HG03460 (cell line): Measurements from ENCODE around the gene ZCCHC10.

ENCODE experiments used
- ATAC-seq: cut with Tn5 transposase; IDR thresholded peaks from one replicate; pipeline ENCODE4 v1.9.1; 2021; ENCODE audit not compliant: unreplicated experiment

The ZCCHC10 gene

DNA sequence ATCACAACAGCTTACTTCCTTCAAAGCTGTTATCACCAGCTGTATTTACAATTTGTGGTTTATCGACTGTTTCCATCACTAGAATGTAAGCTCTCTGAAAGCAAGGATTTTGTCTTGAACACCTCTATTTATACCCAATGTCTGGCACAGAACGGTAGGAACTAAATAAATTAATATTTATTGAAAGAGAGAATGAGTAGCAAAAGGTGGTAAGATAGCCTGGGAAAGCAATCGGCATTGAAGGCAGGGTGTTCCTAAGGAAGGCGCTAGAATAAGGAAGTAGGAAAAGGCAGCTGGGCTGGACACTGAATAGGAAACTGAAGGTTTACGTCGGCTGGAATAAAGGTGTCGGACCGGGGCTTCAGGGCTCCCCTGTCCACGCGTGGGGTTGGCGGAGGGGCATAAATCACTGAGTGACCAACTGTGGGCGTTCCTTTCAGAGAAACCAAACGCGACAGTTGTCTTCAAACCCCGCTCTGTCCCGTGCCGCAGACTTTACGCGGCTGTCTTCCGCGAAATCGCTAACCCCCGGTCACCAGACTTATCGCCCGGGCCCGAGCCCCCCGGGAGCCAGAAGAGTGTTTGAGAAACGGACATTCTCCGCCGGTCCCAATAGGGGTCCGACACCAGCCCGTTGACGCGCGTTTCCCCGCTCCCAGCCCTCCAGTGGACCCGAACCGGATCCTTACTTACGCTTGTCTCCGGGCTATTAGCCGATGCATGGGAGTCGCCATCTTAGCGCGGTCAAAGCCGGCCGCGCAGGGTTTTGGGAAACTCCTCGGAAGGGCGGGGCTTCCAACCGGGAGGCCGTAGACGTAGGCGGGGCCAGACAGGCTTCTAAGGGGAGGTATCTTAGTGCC, at the start of gene ZCCHC10:
ZCCHC10 (minus strand) TSS at position 746 of the 860 bp plus-strand sequence; CDS start at position 734, 12 bp downstream.
- peak; percentile 97 for ATAC-seq

GRCh38 chr5:133075572-133076536, 49.5 kb upstream of the ZCCHC10 start:
- no peak for ATAC-seq

GRCh38 chr5:133072021-133072420, 45.7 kb upstream of the ZCCHC10 start:
- ATAC-seq, result no peak

DNA sequence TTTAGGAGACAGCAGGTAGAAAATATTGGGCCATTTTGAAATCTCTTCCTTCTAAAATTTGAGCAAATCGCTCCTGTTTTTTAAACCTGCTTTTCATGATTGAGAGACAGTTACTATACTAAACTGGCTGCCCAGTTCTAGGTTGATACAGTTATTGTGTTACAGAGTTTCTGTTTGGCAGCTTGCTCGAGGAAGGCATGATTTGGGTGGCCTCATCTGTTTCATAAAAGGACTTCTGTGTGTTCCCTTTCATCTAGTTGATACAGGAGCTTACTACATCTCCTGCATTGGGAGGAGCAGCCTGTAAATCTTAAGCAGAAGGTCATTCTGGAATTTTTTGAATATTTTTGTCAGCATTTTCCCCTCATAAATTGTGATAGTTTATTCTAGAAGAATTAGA, 39.7 kb upstream of the ZCCHC10 start:
- no peak for ATAC-seq

DNA sequence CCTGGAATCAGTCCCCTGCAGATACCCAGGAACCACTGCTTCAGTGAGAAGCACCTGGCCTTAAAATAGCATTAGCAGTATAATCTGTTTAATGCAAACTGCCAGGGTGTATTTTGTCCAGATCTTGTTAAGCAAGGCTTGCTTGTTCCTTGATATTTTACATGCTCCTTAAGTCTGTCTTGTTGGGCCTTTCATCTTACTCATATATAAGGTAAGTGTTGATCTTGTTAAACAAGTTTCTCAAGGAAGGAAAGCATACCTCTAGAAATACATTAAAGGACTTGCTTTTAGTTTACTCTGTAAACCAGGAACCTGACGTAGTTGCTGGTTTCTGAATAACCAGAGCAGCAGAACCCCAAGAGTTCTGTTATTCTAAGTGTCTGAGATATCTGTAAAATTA, 39.1 kb upstream of the ZCCHC10 start:
- ATAC-seq, result no peak

GRCh38 chr5:133063965-133064364, 37.6 kb upstream of the ZCCHC10 start:
- no peak for ATAC-seq

GRCh38 chr5:133062276-133062675, 35.9 kb upstream of the ZCCHC10 start:
- no peak for ATAC-seq

DNA sequence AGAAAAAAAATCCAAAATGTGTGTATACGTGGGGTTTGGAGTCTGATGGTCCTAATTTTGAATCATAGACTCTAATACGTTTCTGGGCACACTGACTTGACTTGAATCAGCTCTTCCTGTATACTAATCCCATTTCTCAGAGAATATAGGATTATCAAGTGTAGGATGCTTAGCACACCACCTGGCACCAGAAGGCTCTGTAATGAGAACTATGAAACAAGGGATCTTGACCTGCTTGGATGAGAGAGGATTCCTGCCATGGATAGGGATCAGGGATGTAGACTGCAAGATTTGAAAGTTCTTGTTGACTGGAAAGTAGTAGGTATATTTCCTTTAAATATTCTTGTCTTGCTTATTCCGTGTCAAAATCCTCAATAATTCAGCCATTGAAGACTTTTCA, 33.3 kb upstream of the ZCCHC10 start:
- ATAC-seq, result no peak

- ATAC-seq, result no peak
Measured at GRCh38 chr5:133056891-133057290, 30.5 kb upstream of the ZCCHC10 start.

GRCh38 chr5:133054697-133055471, 28.5 kb upstream of the ZCCHC10 start:
- ATAC-seq, result no peak

- no peak for ATAC-seq
Measured at GRCh38 chr5:133053448-133053847, 27.1 kb upstream of the ZCCHC10 start.

GRCh38 chr5:133052317-133053175, 26.2 kb upstream of the ZCCHC10 start:
- peak; percentile 39 for ATAC-seq

GRCh38 chr5:133051542-133052316, 25.4 kb upstream of the ZCCHC10 start, which contains the start of gene HSPA4:
Gene HSPA4, plus strand, starts transcription at chr5:133052013. Its CDS starts 238 bp downstream, at chr5:133052251.
- ATAC-seq, result peak; percentile 80

DNA sequence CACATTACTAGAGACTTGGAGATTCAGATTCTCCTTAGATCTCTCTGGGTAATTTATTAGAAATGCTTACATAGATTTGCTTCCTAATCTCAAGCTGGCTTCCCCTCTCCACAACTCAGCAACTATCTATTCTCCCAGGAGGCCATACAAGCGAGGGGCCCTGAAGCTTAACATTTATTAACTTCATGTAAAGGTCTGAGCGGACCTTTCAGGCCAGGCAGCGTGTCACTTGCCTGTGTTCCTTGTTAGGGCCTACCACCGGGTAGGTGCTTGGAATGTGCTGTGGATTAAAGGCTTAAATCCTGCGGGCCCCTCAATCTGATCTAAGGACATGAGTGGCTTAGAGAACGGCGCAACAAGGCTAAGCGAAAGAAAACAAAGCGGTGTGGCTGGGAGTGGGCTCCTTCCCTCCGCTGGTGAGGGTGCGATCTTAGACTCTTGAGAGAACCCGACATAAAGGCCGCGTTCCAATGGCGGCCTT, 24.8 kb upstream of the ZCCHC10 start:
- ATAC-seq, result peak; percentile 6

DNA sequence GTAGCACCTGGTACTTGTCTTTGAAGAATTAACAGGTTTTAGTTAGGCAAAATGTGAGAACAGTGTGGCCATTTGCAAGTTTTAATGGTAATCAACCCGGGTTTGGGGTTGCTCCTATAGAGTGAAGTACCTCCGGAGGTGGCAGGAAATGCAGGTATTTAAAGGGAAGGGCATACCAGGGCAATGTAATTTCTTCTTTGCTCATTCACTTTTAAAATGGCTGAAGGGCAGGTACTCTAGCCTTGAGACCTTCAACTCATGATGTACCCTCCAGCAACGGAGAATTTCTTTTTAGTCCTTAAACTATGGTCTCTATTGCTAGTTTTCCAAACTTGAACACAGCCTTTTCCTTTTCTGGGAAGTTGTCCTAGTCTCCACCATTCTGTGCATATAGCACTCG, 24.2 kb upstream of the ZCCHC10 start:
- ATAC-seq, result no peak

GRCh38 chr5:133049726-133050048, 23.3 kb upstream of the ZCCHC10 start:
- ATAC-seq, result no peak

GRCh38 chr5:133048993-133049725, 22.8 kb upstream of the ZCCHC10 start:
- ATAC-seq, result no peak

DNA sequence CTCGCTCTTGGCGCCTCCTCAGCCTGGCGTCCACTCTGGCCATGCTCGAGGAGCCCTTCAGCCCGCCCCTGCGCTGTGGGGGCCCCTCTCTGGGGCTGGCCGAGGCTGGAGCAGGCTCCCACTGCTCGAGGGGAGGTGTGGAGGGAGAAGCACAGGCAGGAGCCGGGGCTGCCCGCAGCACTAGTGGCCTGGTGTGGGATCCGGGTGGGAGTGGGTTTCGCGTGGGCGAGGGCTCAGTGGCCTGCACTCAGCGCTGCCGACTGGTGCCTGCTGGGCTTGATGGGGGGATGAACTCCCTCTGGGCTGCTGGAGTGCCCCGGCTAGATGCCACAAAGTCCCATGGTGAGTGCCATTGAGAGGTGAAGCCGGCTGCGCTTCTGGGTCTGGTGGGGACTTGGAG, 21.1 kb upstream of the ZCCHC10 start:
- ATAC-seq, result no peak
